Pancreas (tissue), 10 donors: ENCODE data around the gene KDM2B. TPM values are rescaled to one million over a fixed set of nuclear protein-coding genes. Genes with fewer than 3 reads are reported as not detected.

Experiments used
- ATAC-seq, 4 donors: fragments of 200-7000 bp; cut with Tn5 transposase; one replicate each; pipeline versions ENCODE4 v1.8.0 to v1.9.1; 2020; ENCODE audit warnings: mild to moderate bottlenecking in 4 of 4, moderate library complexity in 4 of 4
- DNase-seq, 6 donors: peaks; one replicate each; pipeline ENCODE4 v3.0.0-alpha.2; 2020
- FAIRE-seq: peaks from 2 replicates; lab custom pipeline; 2012; peaks lifted over from hg19 to GRCh38; lab: Jason Lieb, UNC
- H3K27ac ChIP-seq, 4 donors: fragments of 200-600 bp; sonication (generic); 1 replicate in 3 of 4; 2 replicates in 1 of 4; pipeline versions ENCODE4 v1.5.0 to v1.8.0; 2020
- H3K27me3 ChIP-seq, 4 donors: fragments of 200-600 bp; one replicate each; pipeline ENCODE4 v1.8.0; 2021
- H3K36me3 ChIP-seq, 3 donors: fragments of 200-600 bp; sonication (generic) in 1 of 3; one replicate each; pipeline versions ENCODE4 v1.5.0 to v1.8.0; 2020 to 2021
- H3K4me1 ChIP-seq, 3 donors: fragments of 200-600 bp; one replicate each; pipeline ENCODE4 v1.8.0; 2021
- H3K4me3 ChIP-seq, 4 donors: fragments of 200-600 bp; sonication (generic) in 2 of 4; one replicate each; pipeline versions ENCODE4 v1.5.0 to v1.8.0; 2020 to 2021
- H3K9me3 ChIP-seq, 4 donors: fragments of 200-600 bp; one replicate each; pipeline ENCODE4 v1.8.0; 2021
- WGBS, 2 donors: extraction: QIAGEN DNeasy Blood & Tissue Kit; methylation state at CpG; one replicate each; pipeline ENCODE4 v1.1.7; 2013; 5-methylcytosine and 5-hydroxymethylcytosine counted together
- intact Hi-C, 3 donors: fragments of 100-400 bp; cut with DNase I; formaldehyde crosslinking; loops; one replicate each; pipeline versions ENCODE4 v1.11.1 to v1.14.2; 2022
- polyA plus RNA-seq, 2 donors: library from polyadenylated mRNA; stranded (reverse); fragments of 200-250 nt; gene quantifications; one replicate each; pipeline ENCODE4 v1.2.3, GENCODE V29; 2013
- total RNA-seq, 6 donors: library from RNA; stranded (reverse); fragmentation: NEBNext Ultra II Directional in 4 of 6; extraction: Animal tissue kit (Norgen Biotek cat#: 25700) in 4 of 6; gene quantifications; one replicate each; pipeline versions ENCODE4 v1.2.1 to v1.2.4, GENCODE V29; 2021 to 2023
- TF ChIP-seq, protein P1 (sequence below), 4 donors: fragments of 200-600 bp; sonication (generic) in 3 of 4; IDR thresholded peaks; one replicate each; pipeline versions ENCODE4 v1.5.0 to v1.8.0; 2021; ENCODE audit warnings: antibody characterized with exemption in 4 of 4
- donor health status: healthy with polysubstance abuse.
- donor health status: DM: no; HTN: no; CAD: no; lungs with moderate emphysema.
- donor health status: DM: no; HTN: no; CAD: no.
- donor health status: control.
- donor health status: control.
- donor health status: Bipolar disorder and iron deficiency.
- donor health status: DM: yes; HTN: yes; CAD: no.
- donor health status: DM: no; HTN: no; CAD: no.
- donor health status: DM: no; HTN: no; CAD: no.
- donor health status: DM: yes; HTN: yes; CAD: no.

KDM2B gene
- total and polyA plus RNA-seq, 8 donors, result 7.4 to 21.7 (median 10.3) TPM

- Histone ChIP-seq H3K36me3 (peaks cover 0 to 17% (median 0%) of the 10 kb centered on the region in 3 donors), H3K4me3 (no peak overlapping the region), H3K9me3 (no peaks in the 10 kb centered on the region), H3K27ac (no peak overlapping the region), H3K27me3 (no peaks in the 10 kb centered on the region), H3K4me1 (no peaks in the 10 kb centered on the region)
- TF ChIP-seq, protein P1, sequence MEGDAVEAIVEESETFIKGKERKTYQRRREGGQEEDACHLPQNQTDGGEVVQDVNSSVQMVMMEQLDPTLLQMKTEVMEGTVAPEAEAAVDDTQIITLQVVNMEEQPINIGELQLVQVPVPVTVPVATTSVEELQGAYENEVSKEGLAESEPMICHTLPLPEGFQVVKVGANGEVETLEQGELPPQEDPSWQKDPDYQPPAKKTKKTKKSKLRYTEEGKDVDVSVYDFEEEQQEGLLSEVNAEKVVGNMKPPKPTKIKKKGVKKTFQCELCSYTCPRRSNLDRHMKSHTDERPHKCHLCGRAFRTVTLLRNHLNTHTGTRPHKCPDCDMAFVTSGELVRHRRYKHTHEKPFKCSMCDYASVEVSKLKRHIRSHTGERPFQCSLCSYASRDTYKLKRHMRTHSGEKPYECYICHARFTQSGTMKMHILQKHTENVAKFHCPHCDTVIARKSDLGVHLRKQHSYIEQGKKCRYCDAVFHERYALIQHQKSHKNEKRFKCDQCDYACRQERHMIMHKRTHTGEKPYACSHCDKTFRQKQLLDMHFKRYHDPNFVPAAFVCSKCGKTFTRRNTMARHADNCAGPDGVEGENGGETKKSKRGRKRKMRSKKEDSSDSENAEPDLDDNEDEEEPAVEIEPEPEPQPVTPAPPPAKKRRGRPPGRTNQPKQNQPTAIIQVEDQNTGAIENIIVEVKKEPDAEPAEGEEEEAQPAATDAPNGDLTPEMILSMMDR (IDR thresholded peaks at IDR 0.05), result no peak
- FAIRE-seq, result no peak
- intact Hi-C loops, result loop anchor here in 2 of 3 donors (5.0 to 10.0 kb wide), 3 partner anchors 106 to 376 kb away; no protein-coding TSS in a partner anchor
- 95 to 96% methylated on average over 15 of the region's 15 CpGs for WGBS, 2 donors
- DNase-seq, result no peak
- ATAC-seq, result no peak
Measured at GRCh38 chr12:121440768-121441167, 140.1 kb downstream of the KDM2B start.

GRCh38 chr12:121439715-121440114 is 141.1 kb downstream of the KDM2B start:
- TF ChIP-seq, protein P1 (IDR thresholded peaks at IDR 0.05), result no peak
- intact Hi-C loops, result loop anchor here in 2 of 3 donors (5.0 to 10.0 kb wide), 4 partner anchors 92 to 375 kb away; no protein-coding TSS in a partner anchor
- no peaks in the 10 kb centered on the region for H3K27me3 ChIP-seq
- no peak for ATAC-seq
- H3K9me3 ChIP-seq, result no peaks in the 10 kb centered on the region
- FAIRE-seq, result no peak
- peaks cover 0 to 17% (median 0%) of the 10 kb centered on the region in 3 donors for H3K36me3 ChIP-seq
- no peak overlapping the region for H3K4me3 ChIP-seq
- DNase-seq, result no peak
- H3K27ac ChIP-seq, result no peak overlapping the region
- WGBS, 2 donors, result 88 to 91% methylated on average over 16 of the region's 16 CpGs
- H3K4me1 ChIP-seq, result no peaks in the 10 kb centered on the region

DNA sequence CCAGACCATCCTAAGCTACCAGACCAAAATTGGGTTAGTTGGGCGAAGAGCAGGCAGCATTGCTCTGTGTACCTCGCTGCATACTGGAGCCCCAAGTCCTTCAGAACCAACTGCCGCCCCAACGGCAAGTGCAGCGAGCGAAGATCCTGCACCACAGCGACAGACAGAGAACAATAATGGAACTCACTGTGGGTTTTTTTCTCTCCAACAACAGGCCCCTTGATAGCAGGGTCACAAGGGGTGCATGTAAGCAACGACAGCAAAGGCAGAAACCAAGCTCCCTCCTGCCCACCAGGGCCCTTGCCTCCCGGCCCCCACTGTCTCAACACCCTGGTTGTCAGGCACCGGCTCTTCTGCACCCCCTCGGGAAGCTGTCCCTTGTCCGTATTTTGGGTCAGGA is 141.9 kb downstream of the KDM2B start:
- Histone ChIP-seq H3K4me3 (no peak overlapping the region), H3K36me3 (peaks cover 0 to 17% (median 0%) of the 10 kb centered on the region in 3 donors), H3K27me3 (no peaks in the 10 kb centered on the region), H3K4me1 (no peaks in the 10 kb centered on the region), H3K9me3 (no peaks in the 10 kb centered on the region), H3K27ac (no peak overlapping the region)
- DNase-seq (no peak), ATAC-seq (no peak), FAIRE-seq (no peak)
- TF ChIP-seq, protein P1 (IDR thresholded peaks at IDR 0.05), result no peak
- intact Hi-C loops, result loop anchor here in 1 of 3 donors (5.0 kb wide), 1 partner anchor 92 kb away; no protein-coding TSS in a partner anchor
- WGBS, 2 donors, result 86 to 96% methylated on average over 12 of the region's 12 CpGs

GRCh38 chr12:121436706-121437105 is 144.1 kb downstream of the KDM2B start:
- no peak overlapping the region for H3K4me3 ChIP-seq
- intact Hi-C loops, result loop anchor here in 1 of 3 donors (5.0 kb wide), 1 partner anchor 89 kb away; no protein-coding TSS in a partner anchor
- WGBS, 2 donors, result 92 to 94% methylated on average over 2 of the region's 2 CpGs
- DNase-seq (no peak), FAIRE-seq (no peak), ATAC-seq (no peak)
- TF ChIP-seq, protein P1 (IDR thresholded peaks at IDR 0.05), result no peak
- H3K36me3 ChIP-seq, result peaks cover 0 to 24% (median 0%) of the 10 kb centered on the region in 3 donors
- no peaks in the 10 kb centered on the region for H3K27me3 ChIP-seq
- H3K9me3 ChIP-seq, result no peaks in the 10 kb centered on the region
- H3K4me1 ChIP-seq, result no peaks in the 10 kb centered on the region
- H3K27ac ChIP-seq, result no peak overlapping the region

DNA sequence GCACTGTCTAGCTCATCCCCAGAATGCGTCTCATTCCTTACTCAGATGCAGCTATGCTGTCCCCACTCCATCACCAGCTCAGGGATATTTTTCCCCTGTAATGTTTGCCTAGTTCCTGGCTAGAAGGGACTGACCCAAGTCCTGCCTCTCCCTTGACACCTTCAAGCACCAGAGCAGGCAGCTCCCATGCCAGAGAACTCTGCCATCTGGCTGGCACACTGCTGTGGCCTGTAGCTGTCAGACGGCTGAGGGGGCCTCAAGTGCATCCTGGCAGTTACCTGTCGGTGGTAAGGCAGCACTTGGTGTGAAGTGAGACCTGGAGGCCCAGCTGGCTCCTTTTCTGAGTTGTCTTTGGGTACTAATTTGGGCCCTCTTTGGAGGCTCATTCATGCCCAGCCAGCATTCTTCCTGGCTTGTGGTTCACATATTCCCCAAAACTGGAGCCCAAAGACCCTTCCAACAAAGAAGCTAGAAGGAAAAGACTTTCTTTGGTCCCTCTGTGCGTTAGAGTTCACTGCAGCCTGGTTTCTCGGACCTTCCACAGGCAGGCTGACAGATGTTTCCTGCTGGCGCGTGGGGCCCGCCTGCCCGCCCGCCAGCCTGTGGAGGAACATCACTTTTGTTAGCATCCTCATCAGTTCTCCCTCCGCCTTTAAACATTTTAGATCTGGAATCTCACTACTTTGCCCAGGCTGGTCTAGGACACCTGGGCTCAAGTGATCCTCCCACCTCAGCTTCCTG is 147.9 kb downstream of the KDM2B start:
- intact Hi-C loops, result no loop called here
- Histone ChIP-seq H3K36me3 (peaks cover 0 to 21% (median 17%) of the 10 kb centered on the region in 3 donors), H3K9me3 (no peaks in the 10 kb centered on the region), H3K4me1 (no peaks in the 10 kb centered on the region), H3K27ac (no peak overlapping the region), H3K27me3 (no peaks in the 10 kb centered on the region), H3K4me3 (no peak overlapping the region)
- TF ChIP-seq, protein P1 (IDR thresholded peaks at IDR 0.05), result no peak
- 89 to 96% methylated on average over 11 of the region's 11 CpGs for WGBS, 2 donors
- DNase-seq, result no peak
- peak in 1 of 4 donors; percentile 14 for ATAC-seq
- FAIRE-seq, result no peak
